ENCODE measurements around the gene PPP1R13B.
"Not testable (repeated sequence)": the region's sequence is repeated elsewhere in the genome, so short reads cannot be mapped to it uniquely, and the experiment has no call there.

Gene PPP1R13B

DNA sequence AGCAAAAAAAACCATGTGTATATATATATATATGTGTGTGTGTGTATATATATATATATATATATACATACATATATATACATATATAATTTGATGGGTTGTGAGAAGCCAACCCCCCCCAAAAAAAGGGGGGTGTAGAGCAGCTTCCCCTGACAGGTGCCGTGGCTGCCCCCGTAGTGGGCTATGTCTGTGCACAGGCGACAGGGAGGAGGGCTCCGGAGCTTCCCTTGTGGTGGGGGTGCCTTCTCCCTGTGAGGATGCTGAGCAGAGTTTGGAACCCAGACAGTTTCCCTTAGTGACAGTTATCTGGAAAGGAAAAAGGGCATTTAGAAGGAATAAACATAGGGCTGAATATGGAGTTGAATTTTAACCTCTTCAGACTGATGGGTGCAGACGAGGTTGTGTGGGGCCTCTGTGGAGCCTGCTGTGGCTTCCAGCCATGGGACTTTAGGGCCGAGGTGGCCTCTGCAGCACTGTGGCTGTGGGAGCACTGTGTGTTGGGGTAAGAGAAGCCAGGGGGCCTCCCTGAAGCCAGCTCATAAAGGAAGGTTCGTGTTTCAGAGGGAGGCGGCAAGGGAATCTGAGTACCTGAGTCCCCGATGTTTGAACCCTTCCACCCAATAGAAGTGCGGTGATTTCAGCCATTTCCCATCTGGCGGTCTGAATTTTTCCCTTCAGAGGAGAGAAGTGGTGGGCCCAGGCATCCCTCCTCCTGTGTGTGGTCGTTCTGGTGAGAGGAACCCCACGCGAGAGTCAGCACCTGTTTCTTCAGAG is 151.9 kb downstream of the PPP1R13B start:
- no peak for DNase-seq

DNA sequence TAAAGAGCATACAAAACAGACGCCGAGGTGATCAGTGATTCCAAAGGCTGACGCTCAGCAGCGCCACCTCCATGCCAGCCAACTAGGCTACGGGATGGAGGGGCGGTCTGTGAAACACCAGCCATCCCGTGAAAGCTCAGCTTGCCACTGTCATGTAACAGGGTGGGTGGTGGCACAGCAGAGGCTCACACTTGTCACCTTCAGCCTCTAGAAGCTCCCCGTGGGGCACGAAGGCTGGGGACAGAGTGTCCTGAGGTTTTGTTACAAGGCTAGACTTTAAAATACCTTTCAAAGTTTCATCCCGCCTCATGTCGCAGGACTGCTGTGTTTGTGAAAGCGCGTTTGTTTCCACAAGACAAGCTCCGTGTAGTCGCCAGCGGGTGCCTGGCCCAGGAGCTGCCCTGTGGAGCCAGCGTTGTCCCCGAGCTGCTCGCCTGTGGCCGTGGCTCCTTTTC is 152.8 kb downstream of the PPP1R13B start:
- DNase-seq, result no peak

DNA sequence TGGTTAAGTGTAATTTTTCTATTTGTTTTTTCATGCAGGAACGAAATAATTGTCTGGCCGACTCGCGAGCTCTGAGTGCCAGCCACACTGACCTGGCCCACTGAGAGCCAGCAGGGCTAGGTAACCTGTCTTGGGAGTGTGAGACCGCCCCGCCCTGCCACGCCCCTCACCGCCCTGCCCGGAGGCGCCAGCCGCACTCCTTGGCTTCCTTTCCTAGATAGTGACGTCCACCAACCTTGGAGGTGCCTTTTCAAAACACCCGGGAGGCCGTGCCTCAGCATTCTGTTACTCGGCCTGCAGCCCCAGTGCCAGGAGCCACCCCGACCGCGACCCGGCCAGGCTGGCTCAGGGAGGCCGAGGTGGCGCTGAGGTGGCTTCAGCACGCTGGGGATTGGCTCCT is 153.9 kb downstream of the PPP1R13B start:
- no peak for DNase-seq

DNA sequence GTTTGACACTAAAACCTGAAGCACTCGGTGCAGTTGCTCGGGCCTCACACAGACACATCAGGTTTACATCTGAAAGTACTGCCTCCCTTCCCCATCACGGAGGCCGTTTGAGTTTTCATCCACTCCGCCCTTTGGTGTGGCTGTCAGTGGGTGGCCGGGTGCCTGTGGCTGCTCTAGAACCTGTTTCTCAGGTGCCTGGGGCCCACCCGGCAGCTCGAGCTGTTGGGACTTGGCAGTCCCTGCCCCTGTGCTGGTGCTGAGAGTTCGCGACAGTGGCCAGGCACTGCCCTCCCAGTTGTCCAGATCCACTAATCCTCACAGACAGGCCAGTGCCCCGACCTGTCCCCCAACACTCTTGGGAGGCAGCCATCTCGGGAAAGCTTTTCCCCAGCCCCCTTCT is 154.5 kb downstream of the PPP1R13B start:
- no peak for DNase-seq

DNA sequence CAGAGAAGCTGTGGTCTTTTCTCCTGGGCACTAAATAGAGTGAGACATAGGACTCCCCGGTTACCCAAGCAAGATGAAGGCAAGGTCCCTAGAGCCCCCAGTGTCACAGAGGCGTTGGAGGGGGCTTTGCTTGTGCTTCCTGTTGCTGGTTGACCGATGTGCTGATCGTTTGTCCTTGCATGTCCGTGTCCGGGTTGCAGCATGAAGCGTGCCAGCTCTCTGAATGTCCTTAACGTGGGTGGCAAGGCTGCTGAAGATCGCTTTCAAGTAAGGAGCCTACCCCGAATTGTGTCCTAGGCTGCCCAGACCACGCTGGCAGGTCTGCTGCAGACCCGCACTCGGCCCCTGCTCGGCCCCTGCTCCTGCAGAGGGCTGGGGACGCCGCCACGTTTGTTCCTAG is 155.2 kb downstream of the PPP1R13B start:
- no peak for DNase-seq

DNA sequence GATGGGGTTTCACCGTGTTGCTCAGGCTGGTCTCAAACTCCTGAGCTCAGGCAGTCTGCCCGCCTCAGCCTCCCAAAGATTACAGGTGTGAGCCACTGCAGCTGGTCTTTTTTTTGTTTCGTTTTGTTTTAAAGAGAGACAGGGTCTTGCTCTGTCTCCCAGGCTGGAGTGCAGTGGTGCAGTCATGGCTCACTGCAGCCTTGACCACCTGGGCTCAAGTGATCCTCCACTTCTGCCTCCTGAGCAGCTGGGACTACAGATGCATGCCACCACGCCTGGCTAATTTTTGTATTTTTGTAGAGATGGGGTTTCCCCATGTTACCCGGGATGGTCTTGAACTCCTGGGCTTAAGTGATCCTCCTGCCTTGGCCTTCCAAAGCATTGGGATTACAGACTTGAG is 155.7 kb downstream of the PPP1R13B start:
- DNase-seq, result not testable (repeated sequence)

DNA sequence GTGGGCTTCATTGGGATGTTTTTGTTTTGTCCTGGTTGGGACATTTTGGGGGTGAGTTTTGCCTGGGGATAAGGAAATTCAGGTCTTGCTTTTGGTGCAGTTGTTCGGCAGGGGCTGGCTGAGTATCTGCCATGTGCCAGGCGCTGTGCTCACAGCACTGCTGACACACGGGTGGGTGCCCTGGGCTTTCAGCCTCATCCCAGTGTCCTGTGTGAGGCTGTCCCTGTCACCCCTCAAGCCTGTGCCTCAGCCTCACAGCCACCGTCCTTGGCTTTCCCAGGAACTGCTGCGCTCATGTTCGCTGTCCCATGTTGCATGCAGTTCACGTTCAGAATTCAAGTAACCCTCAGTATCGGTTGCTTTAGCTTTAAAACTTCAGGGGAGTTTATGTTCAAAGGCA is 157.0 kb downstream of the PPP1R13B start:
- DNase-seq, result no peak

DNA sequence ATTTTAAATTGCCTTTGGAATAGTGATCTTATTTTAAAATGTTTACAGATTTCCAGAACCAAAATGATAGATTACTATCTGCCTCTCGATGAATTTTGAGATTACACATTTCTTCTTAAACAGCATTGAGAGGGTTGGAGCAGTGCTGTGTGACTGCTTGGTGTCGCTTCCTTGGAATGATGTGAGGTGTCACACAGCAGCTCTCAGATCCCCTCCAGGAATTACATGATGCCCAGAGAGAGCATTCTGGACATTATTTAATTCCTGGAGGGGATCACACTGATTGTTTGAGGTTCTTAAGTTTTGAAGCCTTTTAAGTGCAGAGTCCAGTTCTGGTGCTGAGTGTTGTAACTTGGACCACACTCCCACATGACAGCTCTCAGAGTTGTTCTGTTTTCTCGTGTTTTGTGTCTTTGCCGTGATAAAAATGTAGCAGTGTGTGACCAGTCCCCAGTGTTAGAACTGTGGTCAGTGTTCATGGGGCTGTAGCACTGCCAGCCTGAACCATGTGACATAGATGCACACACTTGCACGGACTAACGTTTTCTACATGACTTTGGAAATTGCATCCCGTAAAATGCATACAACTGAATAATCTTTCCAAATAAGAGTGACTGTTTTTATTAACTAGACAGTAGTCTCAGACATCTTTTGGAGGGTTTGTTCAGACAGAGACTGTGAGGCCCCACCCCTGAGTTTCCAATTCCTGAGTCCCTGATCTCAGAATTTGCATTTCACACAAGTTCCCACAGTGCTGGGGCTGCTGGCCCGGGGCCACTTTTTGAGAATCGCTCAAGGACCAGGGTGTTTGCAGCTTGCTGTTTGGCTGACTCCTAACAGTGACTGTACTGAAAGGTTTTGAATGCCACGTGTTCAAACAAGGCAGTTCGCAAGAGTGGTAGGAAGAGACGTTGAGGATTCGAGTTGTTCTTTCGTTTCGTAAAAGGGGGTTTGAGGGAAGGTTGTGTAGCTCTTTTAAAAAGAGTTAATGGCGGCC is 158.2 kb downstream of the PPP1R13B start:
- DNase-seq, result no peak

DNA sequence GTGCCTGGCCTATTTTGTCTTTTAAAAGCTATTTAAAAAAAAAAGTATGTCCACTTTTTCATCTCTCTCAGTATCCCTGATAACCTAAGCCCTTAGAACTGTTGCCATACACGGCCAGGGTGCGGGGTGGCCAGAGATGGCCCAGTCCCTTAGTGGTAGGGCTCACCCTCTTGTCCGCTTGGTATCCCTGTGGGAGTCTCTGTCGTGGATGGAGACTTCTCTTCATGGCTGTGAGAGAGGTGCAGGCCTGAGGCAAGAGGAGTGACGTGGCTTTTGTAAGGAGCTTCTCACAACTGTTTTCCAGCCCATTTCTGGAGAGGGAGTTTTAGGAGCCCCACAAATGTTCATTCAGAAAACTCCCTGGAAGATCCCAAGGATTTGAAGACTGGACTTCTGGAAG is 158.9 kb downstream of the PPP1R13B start:
- no peak for DNase-seq

DNA sequence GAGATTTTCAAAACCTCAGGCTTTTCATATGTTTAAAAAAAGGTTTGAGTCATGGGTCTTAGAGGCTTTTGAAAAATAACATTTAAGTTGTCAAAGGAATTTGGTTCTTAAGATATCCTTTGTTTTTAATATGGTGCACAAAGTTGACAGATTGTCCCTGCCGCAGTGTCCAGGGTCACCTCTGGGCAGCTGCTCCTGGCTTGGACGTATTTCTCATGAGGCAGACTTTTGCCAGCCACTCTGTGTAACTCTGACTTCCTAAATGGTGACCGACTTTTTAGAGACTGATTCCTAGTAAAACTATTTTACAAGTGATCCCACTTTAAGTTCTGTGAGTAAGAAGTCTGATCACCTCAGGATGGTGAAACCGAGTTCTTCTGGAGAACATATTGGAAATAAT is 159.7 kb downstream of the PPP1R13B start:
- no peak for DNase-seq

DNA sequence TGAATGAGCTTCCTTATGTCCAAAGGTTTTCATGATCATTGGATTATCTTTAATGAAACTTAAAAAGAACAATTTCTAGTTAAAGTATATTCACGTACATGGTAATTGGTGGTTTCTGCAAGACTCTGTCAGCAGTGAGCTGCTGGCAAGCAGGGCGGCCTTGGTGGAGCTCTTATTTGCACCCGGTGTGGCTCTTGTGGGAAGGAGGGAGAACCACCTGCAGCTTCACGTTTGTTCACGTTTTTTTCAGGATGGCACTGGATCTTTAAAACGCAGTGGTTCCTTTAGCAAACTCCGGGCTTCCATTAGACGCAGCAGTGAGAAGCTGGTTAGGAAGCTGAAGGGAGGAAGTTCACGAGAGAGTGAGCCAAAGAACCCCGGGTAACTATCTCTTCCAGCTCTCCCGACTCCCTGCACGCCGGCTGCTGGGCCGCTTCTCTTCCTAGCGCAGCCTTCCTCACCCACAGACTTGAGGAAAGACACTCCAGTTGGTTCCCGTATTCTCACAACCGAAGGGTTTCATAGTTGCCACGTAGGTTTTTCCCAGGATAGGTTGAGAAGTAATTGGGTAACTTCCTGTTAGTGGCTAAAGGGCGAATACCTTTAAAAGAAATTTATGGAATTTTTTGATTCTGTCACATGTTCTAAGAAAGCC is 160.4 kb downstream of the PPP1R13B start:
- DNase-seq, result no peak

DNA sequence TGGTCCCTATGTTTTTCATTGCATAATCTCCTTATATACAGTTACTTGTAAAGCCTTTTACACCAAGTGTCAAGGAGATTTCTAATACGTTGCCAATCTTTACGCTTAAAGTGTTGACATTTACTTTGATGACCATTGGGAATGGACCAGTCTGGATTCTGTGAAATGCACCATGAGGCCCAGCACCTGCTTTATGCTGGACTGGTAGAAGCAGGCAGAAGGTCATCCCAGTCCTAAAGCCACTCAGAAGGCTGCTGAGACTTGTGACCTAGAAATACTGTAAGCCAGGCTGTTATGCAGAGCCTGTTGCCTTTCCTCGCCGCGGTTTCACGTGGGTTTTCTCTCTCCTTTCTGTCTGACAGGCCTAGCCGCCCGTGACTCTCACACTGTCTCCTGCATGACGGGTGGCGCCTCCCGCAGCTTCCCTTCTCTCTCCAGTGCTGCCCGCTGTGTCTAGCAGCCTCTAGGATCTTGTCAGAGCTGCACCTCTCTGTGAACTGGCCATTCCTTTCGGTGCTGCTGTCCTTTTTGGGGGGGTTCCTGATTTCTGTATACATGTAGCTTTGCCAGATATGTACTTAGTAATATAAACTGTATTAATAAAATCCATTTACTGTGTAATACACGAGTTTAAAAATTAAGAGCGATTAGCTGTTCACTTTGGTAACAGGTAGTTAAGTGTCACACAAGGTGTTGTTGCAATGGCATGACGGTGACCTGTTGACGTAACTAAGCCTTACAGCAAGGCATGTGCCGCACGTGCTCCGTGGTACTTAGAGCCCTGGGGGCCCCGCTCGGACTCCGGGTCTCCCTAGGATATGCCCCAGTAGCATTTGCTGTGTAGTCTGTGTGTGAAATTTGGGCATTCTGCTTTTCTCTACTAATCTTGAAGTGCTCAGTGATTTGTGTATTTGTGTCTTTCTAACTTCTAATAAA is 161.8 kb downstream of the PPP1R13B start:
- no peak for DNase-seq

DNA sequence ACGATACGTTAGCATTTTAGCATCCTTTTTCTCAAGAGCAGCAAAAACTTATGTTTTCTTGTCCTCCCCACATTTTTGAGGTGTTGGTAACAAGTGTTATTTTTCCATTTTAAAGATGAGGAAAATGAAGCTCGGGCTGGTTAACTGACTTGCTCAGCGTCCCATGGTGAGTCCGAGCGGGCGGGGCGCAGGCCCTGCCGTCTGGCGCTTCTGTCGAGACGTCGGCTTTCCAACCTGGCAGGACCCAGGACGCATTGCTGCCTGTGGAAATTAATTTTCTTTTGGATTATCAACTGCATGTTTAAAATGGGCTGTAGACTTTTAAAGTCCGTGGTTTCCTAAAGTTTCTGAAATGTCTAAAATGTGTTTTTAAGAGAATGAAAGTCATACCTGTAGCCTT is 162.5 kb downstream of the PPP1R13B start:
- no peak for DNase-seq

DNA sequence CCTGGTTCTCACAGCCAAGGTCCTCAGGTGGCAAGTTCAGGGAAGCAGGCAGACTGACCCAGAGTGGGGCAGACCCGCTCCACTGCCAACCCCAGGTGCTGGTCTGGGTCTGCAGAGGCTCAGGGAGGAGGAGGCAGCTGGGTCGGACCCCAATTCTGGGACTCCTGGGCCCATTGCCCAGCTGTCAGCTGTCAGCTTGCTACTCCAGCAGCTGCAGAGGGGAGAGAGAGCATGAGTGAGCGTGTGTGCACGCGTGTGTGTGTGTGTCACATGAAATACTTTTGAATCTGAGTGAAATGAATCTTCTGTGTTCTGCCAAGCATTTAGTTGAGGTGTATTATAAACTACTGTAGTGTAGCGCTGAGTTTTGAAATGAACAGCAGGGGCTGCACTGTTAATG is 162.9 kb downstream of the PPP1R13B start:
- no peak for DNase-seq
